CD4-positive, CD25-positive, alpha-beta regulatory T cell (primary cell): ENCODE data around the gene MPHOSPH9. TPM values are rescaled to one million over a fixed set of nuclear protein-coding genes. Genes with fewer than 3 reads are reported as not detected.

Experiments used
- ATAC-seq, 2 donors: fragments of 150-1000 bp; cut with Tn5 transposase; one replicate each; pipeline ENCODE4 v1.10.0; 2021; ENCODE audit warnings: low read depth in 2 of 2, moderate number of reproducible peaks in 2 of 2, moderate library complexity in 1 of 2
- DNase-seq, 3 donors: peaks; one replicate each; pipeline versions ENCODE4 v3.0.0 to v3.0.0-alpha.2; 2012 to 2022; ENCODE audit warnings: mixed read lengths in 1 of 3
- H3K27ac ChIP-seq: one replicate; pipeline ENCODE4 v1.7.0; 2013; ENCODE audit warnings: mild to moderate bottlenecking, low read length; ENCODE audit not compliant: insufficient read depth, poor library complexity, severe bottlenecking
- H3K27me3 ChIP-seq: one replicate; pipeline ENCODE4 v1.7.0; 2013; ENCODE audit warnings: low read length; ENCODE audit not compliant: control insufficient read depth, insufficient read depth
- H3K36me3 ChIP-seq: one replicate; pipeline ENCODE4 v1.7.0; 2013; ENCODE audit warnings: mild to moderate bottlenecking, low read length, moderate library complexity; ENCODE audit not compliant: control insufficient read depth, insufficient read depth
- H3K4me1 ChIP-seq: 2 replicates; pipeline ENCODE4 v1.7.0; 2013; ENCODE audit warnings: mild to moderate bottlenecking, low read length; ENCODE audit not compliant: insufficient read depth, control insufficient read depth, poor library complexity, severe bottlenecking
- H3K4me3 ChIP-seq: one replicate; pipeline ENCODE4 v1.7.0; 2013; ENCODE audit warnings: low read depth, mild to moderate bottlenecking, low read length, moderate library complexity
- H3K9me3 ChIP-seq, 2 experiments: 1 replicate in 1 of 2; 2 replicates in 1 of 2; pipeline ENCODE4 v1.7.0; 2013; ENCODE audit warnings: low read length in 2 of 2, mild to moderate bottlenecking in 1 of 2, moderate library complexity in 1 of 2; ENCODE audit not compliant: control insufficient read depth in 2 of 2
- H3K27ac Mint-ChIP-seq, 3 donors: one replicate each; pipeline ENCODE4 v1.8.0; 2020 to 2022; ENCODE audit warnings: mild to moderate bottlenecking in 3 of 3, mixed read lengths in 3 of 3, moderate library complexity in 2 of 3
- H3K27me3 Mint-ChIP-seq: one replicate; pipeline ENCODE4 v1.8.0; 2022; ENCODE audit warnings: mild to moderate bottlenecking, mixed read lengths
- H3K36me3 Mint-ChIP-seq: one replicate; pipeline ENCODE4 v1.8.0; 2020; ENCODE audit warnings: mixed read lengths
- H3K4me1 Mint-ChIP-seq, 4 donors: one replicate each; pipeline ENCODE4 v1.8.0; 2020 to 2022; ENCODE audit warnings: mixed read lengths in 4 of 4, mild to moderate bottlenecking in 1 of 4
- H3K4me3 Mint-ChIP-seq, 4 donors: one replicate each; pipeline ENCODE4 v1.8.0; 2020 to 2022; ENCODE audit warnings: mild to moderate bottlenecking in 4 of 4, mixed read lengths in 4 of 4, moderate library complexity in 3 of 4
- H3K9me3 Mint-ChIP-seq, 7 donors: one replicate each; pipeline ENCODE4 v1.8.0; 2020 to 2022; ENCODE audit warnings: mixed read lengths in 7 of 7, mild to moderate bottlenecking in 3 of 7, moderate library complexity in 2 of 7
- polyA plus RNA-seq, 4 donors: library from polyadenylated mRNA; unstranded; fragments of 300-500 nt; fragmentation: Illumina TruSeq; gene quantifications; one replicate each; pipeline ENCODE4 v1.2.3, GENCODE V29; 2021
- total RNA-seq: library from RNA; stranded (reverse); gene quantifications from one replicate; pipeline ENCODE4 v1.2.3, GENCODE V29; 2022

Gene MPHOSPH9
- total and polyA plus RNA-seq, 5 donors from 2014 or later = 30.9 to 83.5 (median 48.2) TPM

DNA sequence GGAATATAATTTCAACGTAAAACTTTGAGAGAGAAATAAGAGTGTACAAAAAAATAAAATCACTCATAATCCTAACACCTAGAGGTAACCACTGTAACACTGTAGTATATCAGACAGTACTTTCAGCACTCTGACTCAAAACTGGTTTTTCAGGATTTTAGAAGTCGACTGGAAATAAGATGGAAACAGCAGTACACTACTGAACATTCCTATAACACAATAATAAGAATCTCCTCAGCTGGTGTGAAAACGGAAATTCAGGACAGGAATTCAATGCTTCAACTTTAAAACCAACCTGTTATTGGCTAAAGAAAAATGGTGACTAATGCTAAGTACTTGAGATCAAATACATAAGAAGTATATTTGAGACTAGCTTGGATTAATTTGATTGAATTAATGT lies 69.7 kb downstream of the MPHOSPH9 start:
- Mint-ChIP-seq H3K4me3 (no peak overlapping the region), H3K27me3 (no peaks in the 10 kb centered on the region), H3K4me1 (peaks cover 0 to 4% (median under 1%) of the 10 kb centered on the region in 4 donors), H3K9me3 (no peaks in the 10 kb centered on the region), H3K36me3 (peaks cover 21% of the 10 kb centered on the region), H3K27ac (peak overlapping the region in 1 of 3 donors; percentile 62)
- no peak overlapping the region for H3K27ac ChIP-seq
- DNase-seq (no peak), ATAC-seq (no peak)
- H3K4me1 ChIP-seq = no peaks in the 10 kb centered on the region
- H3K9me3 ChIP-seq = no peaks in the 10 kb centered on the region
- no peak overlapping the region for H3K4me3 ChIP-seq
- no peaks in the 10 kb centered on the region for H3K27me3 ChIP-seq
- H3K36me3 ChIP-seq = peaks cover 58% of the 10 kb centered on the region

DNA sequence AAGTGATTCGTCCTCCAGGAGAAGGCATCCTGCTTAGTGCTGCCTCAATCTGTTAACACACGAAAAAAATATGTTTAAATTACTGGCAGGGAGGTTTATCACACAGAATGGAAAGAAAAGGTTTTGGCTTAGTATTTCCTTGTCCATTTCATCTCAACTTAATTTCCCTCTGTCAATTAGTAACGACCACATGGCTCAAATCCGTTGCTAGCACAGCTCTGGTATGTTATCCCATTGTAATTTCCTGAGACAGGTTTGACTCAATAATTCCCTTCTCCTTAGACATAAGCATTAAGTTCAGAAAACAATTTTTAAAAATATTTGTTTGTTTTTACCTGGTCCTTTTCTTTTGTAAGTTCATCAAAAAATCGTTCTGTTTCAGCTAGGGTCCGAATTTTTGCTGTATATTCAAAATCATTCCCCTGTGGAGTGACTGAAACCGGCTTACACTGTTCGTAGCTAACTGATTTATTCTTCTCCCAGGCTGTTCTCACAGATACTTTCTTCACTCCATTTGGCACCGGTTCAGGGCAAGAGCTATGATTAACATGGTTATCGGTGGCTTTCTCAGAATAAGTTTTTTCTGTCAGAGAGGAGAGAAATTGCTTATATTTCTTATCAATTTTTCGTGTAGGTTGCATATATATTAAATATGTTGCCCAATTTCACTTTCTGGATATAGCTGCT lies 72.0 kb downstream of the MPHOSPH9 start:
- H3K36me3 Mint-ChIP-seq = peaks cover 17% of the 10 kb centered on the region

DNA sequence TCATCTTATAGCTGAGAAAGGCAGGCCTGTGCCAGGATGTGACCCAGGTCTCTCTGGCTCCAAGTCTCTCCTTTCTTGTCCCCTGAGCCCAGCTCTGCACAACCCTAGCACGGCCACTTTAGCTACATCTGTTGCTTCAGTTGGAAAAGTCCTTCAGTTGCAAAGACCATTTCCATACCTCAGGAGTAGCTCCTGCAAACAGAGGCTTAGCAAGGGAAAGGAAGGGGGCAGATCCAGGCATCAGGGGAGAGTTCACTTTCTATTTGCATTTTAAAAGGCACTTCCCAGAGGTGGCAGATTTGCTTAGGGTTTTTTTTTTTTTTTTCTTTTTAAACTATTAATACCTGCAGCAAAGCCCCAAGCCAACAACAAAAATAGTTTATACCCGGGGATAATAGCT lies 79.0 kb downstream of the MPHOSPH9 start:
- Mint-ChIP-seq H3K27me3 (no peaks in the 10 kb centered on the region), H3K4me3 (peak overlapping the region in 1 of 4 donors; percentile 13), H3K27ac (peak overlapping the region; percentile 14 to 17 (median 17)), H3K36me3 (no peaks in the 10 kb centered on the region), H3K9me3 (peaks cover 0 to 1% (median 0%) of the 10 kb centered on the region in 7 donors), H3K4me1 (peaks cover 4 to 33% (median 20%) of the 10 kb centered on the region in 4 donors)
- H3K27ac ChIP-seq = no peak overlapping the region
- H3K36me3 ChIP-seq = peaks cover 7% of the 10 kb centered on the region
- DNase-seq (no peak), ATAC-seq (no peak)
- no peaks in the 10 kb centered on the region for H3K27me3 ChIP-seq
- H3K4me3 ChIP-seq = no peak overlapping the region
- no peaks in the 10 kb centered on the region for H3K9me3 ChIP-seq
- H3K4me1 ChIP-seq = peaks cover 32% of the 10 kb centered on the region

More for the DNA sequence above, 72.0 kb downstream of the MPHOSPH9 start:
- Mint-ChIP-seq H3K4me3 (no peak overlapping the region), H3K27ac (peak overlapping the region in 1 of 3 donors; percentile 29), H3K4me1 (no peaks in the 10 kb centered on the region), H3K9me3 (no peaks in the 10 kb centered on the region), H3K27me3 (no peaks in the 10 kb centered on the region)
- Histone ChIP-seq H3K9me3 (no peaks in the 10 kb centered on the region), H3K27ac (no peak overlapping the region), H3K4me3 (no peak overlapping the region), H3K27me3 (no peaks in the 10 kb centered on the region), H3K4me1 (no peaks in the 10 kb centered on the region), H3K36me3 (peaks cover 52% of the 10 kb centered on the region)
- DNase-seq = no peak
- no peak for ATAC-seq

- Histone ChIP-seq H3K27me3 (no peaks in the 10 kb centered on the region), H3K4me1 (peaks cover 38% of the 10 kb centered on the region), H3K9me3 (no peaks in the 10 kb centered on the region), H3K36me3 (peaks cover 7% of the 10 kb centered on the region), H3K4me3 (no peak overlapping the region), H3K27ac (no peak overlapping the region)
- Mint-ChIP-seq H3K4me3 (peak overlapping the region; percentile 84 to 91 (median 89)), H3K4me1 (peaks cover 13 to 43% (median 30%) of the 10 kb centered on the region in 4 donors), H3K27ac (peak overlapping the region in 2 of 3 donors; percentile 17 to 48), H3K9me3 (peaks cover 0 to 1% (median 0%) of the 10 kb centered on the region in 7 donors), H3K27me3 (no peaks in the 10 kb centered on the region), H3K36me3 (no peaks in the 10 kb centered on the region)
- no peak for ATAC-seq
- DNase-seq = peak in 2 of 3 donors; percentile 18 to 37
These were observed 80.1 kb downstream of the MPHOSPH9 start for GRCh38 chr12:123152833-123153232.

- no peaks in the 10 kb centered on the region for H3K27me3 ChIP-seq
- H3K9me3 ChIP-seq = no peaks in the 10 kb centered on the region
- peak overlapping the region; percentile 67 for H3K27ac ChIP-seq
- H3K9me3 Mint-ChIP-seq = peaks cover 0 to 1% (median 0%) of the 10 kb centered on the region in 7 donors
- H3K27ac Mint-ChIP-seq = peak overlapping the region; percentile 78 to 85 (median 85)
- ATAC-seq (no peak), DNase-seq (no peak)
- H3K36me3 ChIP-seq = peaks cover 7% of the 10 kb centered on the region
- peak overlapping the region; percentile 84 to 91 (median 89) for H3K4me3 Mint-ChIP-seq
- peaks cover 23 to 54% (median 41%) of the 10 kb centered on the region in 4 donors for H3K4me1 Mint-ChIP-seq
- peaks cover 41% of the 10 kb centered on the region for H3K4me1 ChIP-seq
- H3K36me3 Mint-ChIP-seq = no peaks in the 10 kb centered on the region
- no peaks in the 10 kb centered on the region for H3K27me3 Mint-ChIP-seq
- peak overlapping the region; percentile 61 for H3K4me3 ChIP-seq
These were observed 81.2 kb downstream of the MPHOSPH9 start for GRCh38 chr12:123151457-123152454.

DNA sequence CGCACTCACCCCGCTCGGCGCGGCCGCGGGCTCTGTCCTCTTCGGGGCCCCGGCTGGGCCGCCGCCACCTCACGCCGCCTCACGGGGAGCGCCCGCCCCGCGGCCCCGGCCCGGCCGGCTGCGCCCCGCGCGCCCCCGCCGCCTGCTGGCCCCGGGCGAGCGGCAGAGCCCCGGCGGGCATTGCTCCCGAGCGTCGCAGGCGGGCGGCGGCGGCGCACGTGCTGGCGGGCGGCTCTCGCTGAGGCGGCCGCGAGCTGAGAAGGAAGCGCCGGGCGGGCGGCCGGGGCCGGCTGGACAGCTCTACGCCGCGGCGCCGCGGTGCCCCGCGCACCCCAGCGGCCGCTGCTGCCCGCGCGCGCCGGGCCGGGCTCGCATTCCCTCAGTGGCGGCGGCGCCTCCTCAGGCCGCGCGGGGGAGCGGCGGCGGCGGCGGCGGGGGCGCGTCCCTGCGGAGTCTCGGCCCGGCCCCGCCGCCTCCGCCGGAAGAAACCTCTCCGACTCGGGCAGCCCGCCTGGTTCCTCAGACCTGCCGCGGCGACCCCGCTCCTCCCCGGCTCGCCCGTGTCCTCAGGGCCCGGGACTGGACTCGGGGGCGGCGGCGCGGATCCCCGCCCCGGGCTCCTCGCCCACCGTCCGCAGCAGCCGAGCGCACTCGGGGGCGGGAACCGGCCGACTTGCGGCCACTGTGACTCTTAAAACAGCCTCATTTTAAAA lies 82.0 kb downstream of the MPHOSPH9 start, which contains the start of gene PITPNM2:
TSS of gene PITPNM2 (minus strand) at position 347 of the 713 bp plus-strand sequence. CDS start 116,500 bp downstream, outside the sequence.
- Mint-ChIP-seq H3K4me1 (peaks cover 24 to 58% (median 42%) of the 10 kb centered on the region in 4 donors), H3K4me3 (peak within 1 kb of the TSS; percentile 84 to 96 (median 92)), H3K27me3 (no peaks in the 10 kb centered on the region), H3K36me3 (peaks cover 1% of the 10 kb centered on the region), H3K27ac (peak within 1 kb of the TSS; percentile 85 to 93 (median 93)), H3K9me3 (peaks cover 0 to 1% (median 0%) of the 10 kb centered on the region in 7 donors)
- peak within 1 kb of the TSS; percentile 67 for H3K27ac ChIP-seq
- ATAC-seq (peak; percentile 85 to 87), DNase-seq (peak; percentile 50 to 77 (median 65))
- peaks cover 41% of the 10 kb centered on the region for H3K4me1 ChIP-seq
- no peaks in the 10 kb centered on the region for H3K9me3 ChIP-seq
- H3K36me3 ChIP-seq = peaks cover 5% of the 10 kb centered on the region
- H3K4me3 ChIP-seq = peak within 1 kb of the TSS; percentile 61
- H3K27me3 ChIP-seq = no peaks in the 10 kb centered on the region

DNA sequence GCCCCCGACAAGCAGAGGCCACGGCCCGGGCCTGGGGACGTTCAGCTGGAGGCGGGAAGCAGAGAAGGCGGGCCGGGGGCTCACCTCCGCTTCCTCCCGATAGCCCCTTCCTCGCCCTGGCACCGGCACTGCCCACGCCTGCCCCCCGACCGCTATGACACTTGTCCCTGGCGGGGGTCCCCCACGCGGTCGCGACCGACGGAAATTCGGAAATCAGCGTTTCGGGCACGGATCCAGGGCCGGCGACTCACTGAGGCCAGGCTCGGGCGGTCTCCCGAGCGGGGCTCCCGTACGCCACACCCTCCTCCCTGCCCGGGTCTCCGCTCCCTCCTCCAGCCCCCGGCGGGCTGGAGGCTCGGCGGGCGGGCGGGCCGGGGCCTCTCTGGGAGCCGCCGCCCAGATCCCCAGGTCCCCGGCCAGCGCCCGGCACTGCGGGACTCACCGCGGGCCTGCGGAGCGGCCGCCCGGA lies 82.6 kb downstream of the MPHOSPH9 start:
- H3K27me3 Mint-ChIP-seq = no peaks in the 10 kb centered on the region
- peaks cover 30 to 64% (median 48%) of the 10 kb centered on the region in 4 donors for H3K4me1 Mint-ChIP-seq
- Histone ChIP-seq H3K4me3 (no peak overlapping the region), H3K4me1 (peaks cover 41% of the 10 kb centered on the region), H3K36me3 (peaks cover under 1% of the 10 kb centered on the region), H3K27me3 (no peaks in the 10 kb centered on the region), H3K9me3 (no peaks in the 10 kb centered on the region), H3K27ac (peak overlapping the region; percentile 51)
- peak overlapping the region; percentile 71 to 93 (median 93) for H3K27ac Mint-ChIP-seq
- H3K36me3 Mint-ChIP-seq = peaks cover 7% of the 10 kb centered on the region
- ATAC-seq = peak in 1 of 2 donors; percentile 6
- DNase-seq = peak in 1 of 3 donors; percentile 3
- peak overlapping the region; percentile 82 to 96 (median 92) for H3K4me3 Mint-ChIP-seq
- H3K9me3 Mint-ChIP-seq = peaks cover 0 to 1% (median 0%) of the 10 kb centered on the region in 7 donors
